Activated T-helper 9 cell treated with anti-CD3 and anti-CD28 coated beads, Interleukin-2, amount 50 U/mL, for 16 hours (primary cell): ENCODE data around the gene GPR137C.
"Not testable (repeated sequence)": the region's sequence is repeated elsewhere in the genome, so short reads cannot be mapped to it uniquely, and the experiment has no call there.

Source experiments
- DNase-seq: peaks from one replicate; pipeline ENCODE4 v3.0.0-alpha.2; 2020; ENCODE audit warnings: low read depth

GPR137C gene

DNA sequence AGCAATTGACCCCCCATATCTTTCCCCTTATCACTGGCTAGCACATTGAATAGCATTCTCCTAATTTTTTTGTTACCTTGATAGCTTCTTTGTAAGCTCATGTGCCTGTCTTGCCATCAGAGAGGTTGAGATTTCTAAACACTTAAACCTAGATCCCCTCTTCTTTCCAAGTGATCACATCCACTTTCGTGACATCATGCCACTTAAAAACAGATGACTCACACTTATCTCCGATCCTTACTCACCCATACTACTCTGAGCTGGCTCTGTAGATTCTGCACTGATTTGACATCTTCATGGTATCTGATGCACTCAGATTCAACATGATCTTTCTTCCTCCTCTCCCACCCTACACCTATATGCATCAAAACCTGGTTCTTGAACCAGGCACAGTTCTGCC, 10.5 kb downstream of the GPR137C start:
- no peak for DNase-seq

DNA sequence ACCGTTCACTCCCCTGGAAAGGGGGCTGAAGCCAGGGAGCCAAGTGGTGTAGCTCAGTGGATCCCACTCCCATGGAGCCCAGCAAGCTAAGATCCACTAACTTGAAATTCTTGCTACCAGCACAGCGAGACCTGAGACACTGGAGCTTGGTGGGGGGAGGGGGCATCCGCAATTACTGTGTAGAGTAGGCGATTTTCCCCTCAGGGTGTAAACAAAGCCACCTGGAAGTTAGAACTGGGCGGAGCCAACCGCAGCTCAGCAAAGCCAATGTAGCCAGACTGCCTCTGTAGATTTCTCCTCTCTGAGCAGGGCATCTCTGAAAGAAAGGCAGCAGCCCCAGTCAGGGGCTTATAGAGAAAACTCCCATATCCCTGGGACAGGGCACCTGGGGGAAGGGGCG, 15.8 kb downstream of the GPR137C start:
- not testable (repeated sequence) for DNase-seq

DNA sequence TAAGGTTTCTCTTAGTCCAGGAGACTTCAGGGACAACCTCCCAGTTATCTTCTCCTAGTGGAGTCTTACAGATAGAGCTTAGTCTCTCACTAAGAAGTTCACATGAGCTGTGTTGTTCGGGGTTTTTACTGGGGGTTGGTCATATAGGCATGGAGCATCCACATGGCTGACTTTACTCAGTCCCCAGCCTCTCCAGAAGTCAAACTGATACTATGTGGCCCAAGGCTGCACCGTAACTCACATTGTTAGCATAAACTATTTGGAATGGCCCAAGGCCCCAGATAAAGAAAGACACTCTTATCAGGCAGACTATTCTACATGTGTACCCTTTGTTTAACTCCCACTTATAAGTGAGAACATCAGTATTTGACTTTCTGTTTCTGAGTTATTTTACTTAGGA, 23.2 kb downstream of the GPR137C start:
- DNase-seq = no peak

DNA sequence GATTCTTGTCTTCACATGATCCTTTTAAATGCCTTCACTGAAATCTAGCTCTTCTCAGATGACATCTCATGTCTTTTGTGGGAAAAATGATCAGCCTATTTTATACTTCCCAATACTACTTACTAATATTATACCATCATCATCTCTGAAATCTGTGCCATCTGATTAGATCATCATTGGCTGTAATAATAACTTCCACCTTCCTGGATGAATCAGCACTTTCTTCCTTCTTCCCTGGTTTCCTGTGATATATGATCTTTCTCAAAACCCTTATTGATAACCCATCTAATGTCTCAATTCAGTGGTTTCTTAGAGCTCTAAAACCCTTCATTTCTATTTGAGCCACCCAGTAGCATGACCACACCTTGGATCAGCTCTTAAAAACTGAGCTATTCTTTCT, 30.9 kb downstream of the GPR137C start:
- no peak for DNase-seq

- no peak for DNase-seq
These were observed 37.0 kb downstream of the GPR137C start for GRCh38 chr14:52589646-52590045.

- DNase-seq = no peak
These were observed 37.7 kb downstream of the GPR137C start for GRCh38 chr14:52590318-52590717.

DNA sequence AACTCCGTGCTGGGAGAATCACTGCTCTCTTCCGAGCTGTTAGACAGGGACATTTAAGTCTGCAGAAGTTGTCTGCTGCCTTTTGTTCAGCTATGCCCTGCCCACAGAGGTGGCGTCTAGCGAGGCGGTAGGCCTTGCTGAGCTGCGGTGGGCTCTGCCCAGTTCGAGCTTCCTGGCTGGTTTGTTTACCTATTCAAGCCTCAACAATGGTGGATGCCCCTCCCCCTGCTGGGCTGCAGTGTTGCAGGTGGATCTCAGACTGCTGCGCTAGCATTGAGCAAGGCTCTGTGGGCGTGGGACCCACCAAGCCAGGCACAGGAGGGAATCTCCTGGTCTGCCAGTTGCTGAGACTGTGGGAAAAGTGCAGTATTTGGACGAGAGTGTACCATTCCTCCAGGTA, 43.7 kb downstream of the GPR137C start:
- no peak for DNase-seq

GRCh38 chr14:52596861-52597260, 44.2 kb downstream of the GPR137C start:
- DNase-seq = no peak

DNA sequence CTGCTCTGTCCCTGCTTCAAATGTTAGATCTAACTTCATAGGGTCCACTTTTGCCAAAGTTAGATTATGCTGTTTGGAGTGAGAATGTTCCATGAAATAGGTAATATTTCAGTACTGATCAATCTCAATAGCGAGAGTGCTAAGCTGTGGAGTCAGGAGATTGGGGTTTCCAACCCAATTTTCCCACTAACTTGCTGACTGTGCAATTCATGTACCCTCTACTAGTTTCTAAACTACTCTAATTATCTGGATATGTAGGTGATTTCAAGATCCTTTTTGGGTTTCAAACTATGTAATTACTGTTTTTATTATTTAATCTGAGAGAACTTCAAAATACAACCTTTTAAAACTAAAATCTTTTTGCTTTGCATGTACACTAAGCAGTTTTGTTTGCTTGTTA, 45.9 kb downstream of the GPR137C start:
- DNase-seq = no peak

DNA sequence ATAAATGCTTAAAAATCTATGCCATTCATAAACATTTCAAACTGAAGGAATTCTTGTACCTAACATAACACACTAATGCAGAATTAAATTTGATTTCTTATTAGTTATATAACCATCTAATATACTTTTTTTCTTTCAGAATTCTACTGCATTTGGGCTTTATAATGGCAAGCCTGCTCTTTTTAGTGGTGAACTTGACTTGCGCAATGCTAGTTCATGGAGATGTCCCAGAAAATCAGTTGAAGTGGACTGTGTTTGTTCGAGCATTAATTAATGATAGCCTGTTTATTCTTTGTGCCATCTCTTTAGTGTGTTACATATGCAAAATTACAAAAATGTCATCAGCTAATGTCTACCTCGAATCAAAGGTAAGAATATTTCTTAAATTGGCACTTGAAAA, 47.3 kb downstream of the GPR137C start:
- DNase-seq = no peak

DNA sequence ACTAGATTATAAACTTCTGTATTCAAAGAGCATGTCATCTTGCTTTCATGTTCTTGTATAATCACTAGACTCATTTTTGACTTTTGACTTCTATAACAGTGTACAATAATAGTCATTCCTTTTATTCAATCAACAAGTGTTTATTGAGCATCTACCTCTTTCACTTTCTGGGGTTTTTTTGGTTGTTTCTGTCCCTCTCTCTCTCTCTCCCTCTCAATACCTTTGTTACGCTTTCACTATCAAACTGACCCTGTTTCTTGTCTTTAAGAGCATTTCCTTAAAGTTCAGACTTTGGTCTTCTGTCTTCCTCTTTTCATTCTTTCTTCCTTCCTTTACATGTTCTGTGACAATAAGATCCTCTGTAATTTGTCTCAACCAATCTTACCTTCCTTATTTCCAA, 49.5 kb downstream of the GPR137C start:
- DNase-seq = no peak

DNA sequence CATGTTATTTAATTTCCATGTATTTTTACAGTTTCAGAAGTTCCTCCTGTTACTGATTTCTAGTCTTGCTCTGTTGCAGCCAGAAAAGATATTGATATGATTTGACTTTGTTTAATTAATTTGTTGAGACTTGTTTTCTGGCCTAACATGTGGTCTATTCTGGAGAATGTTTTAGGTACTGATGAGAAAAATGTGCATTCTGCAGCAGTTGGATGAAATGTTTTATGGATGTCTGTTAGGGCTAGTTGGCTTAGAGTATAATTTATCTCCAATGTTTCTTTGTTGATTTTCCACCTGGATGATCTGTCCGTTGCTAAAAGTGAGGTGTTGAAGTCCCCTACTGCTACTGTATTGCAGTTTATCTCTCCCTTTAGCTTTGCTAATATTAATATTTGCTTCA, 54.4 kb downstream of the GPR137C start:
- no peak for DNase-seq

- no peak for DNase-seq
These were observed 56.9 kb downstream of the GPR137C start for GRCh38 chr14:52609445-52610044.

- no peak for DNase-seq
These were observed 57.6 kb downstream of the GPR137C start for GRCh38 chr14:52610187-52610586.

- DNase-seq = no peak
These were observed 66.0 kb downstream of the GPR137C start for GRCh38 chr14:52618602-52619001.

- no peak for DNase-seq
These were observed 67.1 kb downstream of the GPR137C start for GRCh38 chr14:52619687-52620086.

GRCh38 chr14:52640137-52640536, 87.5 kb downstream of the GPR137C start:
- no peak for DNase-seq

DNA sequence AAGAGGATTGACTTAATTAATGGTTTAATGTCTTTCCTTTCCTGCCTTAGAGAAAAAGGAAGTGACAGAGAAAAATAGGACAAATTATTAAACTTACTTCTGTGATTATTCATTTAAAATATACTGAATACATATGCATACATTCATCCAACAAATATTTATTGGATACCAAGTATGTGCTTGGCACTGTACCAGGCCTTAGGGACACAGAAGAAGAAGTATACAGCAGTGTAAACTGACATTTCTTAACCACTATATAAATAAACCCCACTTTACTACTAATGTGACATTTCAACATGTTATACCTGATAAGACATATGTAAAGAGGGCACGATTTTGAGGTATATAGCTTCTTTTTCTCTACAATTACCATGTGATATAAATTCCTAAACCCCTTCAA, 89.1 kb downstream of the GPR137C start:
- DNase-seq = no peak

DNA sequence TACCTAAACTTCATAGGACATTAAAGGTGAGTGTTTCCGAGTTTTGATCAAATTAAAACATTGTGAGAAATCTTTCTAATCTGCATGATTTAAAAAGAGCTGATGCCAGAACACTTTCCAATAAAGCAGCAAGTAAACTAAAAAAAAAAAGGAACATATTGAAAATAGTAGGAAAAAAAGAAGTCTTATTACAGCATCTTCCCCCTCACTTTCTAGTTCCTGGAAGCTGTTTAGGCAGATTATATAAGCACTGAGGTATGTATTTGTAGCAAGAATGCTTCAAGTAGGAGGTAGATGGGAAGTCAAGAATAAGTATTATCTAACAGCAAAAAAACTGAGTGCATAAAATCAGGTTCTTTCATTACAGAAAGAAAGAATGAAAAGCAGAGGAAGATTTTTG, 96.9 kb downstream of the GPR137C start:
- no peak for DNase-seq

- DNase-seq = no peak
These were observed 98.1 kb downstream of the GPR137C start for GRCh38 chr14:52650774-52651173.

GRCh38 chr14:52656905-52657304, 104.3 kb downstream of the GPR137C start:
- DNase-seq = no peak

DNA sequence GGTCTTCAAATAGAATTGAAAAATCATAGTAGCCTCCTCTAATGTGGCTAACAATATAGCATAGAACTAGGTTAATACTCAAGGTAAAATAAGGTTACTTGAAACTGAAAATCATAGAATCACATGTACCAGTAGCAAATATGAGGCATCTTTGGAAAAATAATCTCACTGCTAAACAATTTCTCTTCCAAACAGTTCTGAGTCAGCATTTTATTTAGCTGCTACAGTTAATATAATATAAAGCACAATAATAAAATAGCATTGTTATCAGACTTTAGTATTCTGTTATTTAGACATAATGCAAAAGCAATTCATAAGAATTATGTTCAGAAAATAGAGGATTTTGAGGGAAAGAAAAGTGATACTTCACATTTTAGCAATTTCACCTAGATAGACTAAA, 107.7 kb downstream of the GPR137C start:
- no peak for DNase-seq

GRCh38 chr14:52660832-52661231, 108.2 kb downstream of the GPR137C start:
- DNase-seq = no peak

DNA sequence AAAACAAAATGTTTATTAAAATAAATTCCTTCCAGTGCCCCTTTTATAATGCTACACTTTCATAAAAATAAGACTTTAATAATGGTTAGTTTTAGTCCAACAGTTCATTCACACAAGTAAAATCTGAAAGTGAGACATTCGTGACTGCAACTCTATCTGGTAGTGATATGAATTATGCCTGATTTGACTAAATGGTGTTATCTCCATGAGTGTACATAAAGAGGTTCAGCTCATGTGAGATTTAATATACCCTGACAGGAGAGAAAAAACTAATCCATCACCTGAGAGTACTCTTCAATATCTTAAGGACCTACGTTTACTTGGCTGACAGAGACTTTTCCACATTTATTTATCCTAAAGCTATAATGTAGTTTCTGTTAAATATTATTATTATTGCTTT, 108.7 kb downstream of the GPR137C start:
- no peak for DNase-seq

GRCh38 chr14:52663850-52664249, 111.2 kb downstream of the GPR137C start:
- DNase-seq = no peak
